GM21723 (cell line): ENCODE data around the gene CEP44.
"Not testable (repeated sequence)": the region's sequence is repeated elsewhere in the genome, so short reads cannot be mapped to it uniquely, and the experiment has no call there.

Experiments used
- ATAC-seq: cut with Tn5 transposase; IDR thresholded peaks from one replicate; pipeline ENCODE4 v1.9.1; 2021; ENCODE audit warnings: mild to moderate bottlenecking, moderate library complexity; ENCODE audit not compliant: unreplicated experiment

The CEP44 gene

DNA sequence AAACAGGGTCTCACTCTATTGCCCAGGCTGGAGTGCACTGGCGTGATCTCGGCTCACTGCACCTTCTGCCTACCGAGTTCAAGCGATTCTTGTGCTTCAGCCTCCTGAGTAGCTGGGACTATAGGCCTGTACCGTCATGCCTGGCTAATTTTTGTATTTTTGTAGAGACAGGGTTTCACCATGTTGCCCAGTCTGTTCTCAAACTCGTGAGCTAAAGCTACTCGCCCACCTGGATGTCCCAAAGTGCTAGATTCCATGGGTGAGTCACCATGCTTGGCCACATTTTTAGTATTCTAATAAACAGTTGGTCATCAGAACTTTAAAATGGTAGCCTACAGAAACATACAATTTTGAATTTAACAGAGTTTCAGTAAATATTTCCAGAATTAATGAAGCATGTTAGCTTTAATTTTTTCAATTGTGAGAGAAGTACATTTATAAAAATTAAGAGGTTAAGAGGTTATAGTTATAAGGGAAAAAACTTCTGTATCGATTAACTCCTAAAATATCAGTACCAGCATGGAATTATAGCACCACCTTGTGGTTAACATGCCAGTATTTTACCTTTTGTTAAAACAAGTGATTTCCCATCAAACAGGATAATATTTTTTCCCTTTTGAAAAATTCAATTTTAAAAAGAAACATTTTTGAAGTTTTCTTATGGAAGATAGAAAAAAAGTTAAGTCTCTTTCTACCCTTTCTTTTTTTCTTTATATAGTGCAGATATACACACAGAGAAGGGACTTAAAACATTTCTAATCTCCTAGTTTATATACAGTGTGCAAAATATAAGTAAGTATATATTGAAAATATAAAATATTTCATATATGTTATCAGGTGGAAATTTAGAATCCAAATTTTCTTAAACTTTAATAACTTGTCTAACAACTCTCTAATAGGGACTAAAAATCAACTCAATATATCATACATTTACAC is 35.4 kb downstream of the CEP44 start:
- ATAC-seq = peak; percentile 47

GRCh38 chr4:174320494-174321199 is 36.9 kb downstream of the CEP44 start:
- no peak for ATAC-seq

DNA sequence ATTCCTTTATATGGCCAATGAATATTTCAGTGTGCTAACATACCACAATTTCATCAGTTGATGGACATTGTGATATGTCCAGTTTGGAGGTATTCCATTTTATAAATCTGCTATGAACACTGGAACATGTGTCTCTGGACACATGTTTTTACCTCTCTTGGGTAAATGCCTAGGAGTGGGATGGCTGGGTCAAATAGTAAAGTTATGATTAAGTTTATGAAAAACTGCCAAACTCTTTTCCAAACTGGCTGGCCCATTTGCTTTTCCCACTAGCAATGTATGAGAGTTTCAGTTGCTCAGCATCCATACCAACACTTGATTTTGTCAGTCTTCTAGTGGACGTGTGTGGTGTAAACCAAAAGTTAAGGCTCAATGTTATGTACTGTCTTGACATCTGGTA is 40.5 kb downstream of the CEP44 start:
- ATAC-seq = no peak

- no peak for ATAC-seq
These were observed 41.0 kb downstream of the CEP44 start for GRCh38 chr4:174324725-174325124.

GRCh38 chr4:174332741-174333493 is 49.2 kb downstream of the CEP44 start:
- no peak for ATAC-seq

GRCh38 chr4:174334628-174335027 is 50.9 kb downstream of the CEP44 start:
- peak; percentile 99 for ATAC-seq

DNA sequence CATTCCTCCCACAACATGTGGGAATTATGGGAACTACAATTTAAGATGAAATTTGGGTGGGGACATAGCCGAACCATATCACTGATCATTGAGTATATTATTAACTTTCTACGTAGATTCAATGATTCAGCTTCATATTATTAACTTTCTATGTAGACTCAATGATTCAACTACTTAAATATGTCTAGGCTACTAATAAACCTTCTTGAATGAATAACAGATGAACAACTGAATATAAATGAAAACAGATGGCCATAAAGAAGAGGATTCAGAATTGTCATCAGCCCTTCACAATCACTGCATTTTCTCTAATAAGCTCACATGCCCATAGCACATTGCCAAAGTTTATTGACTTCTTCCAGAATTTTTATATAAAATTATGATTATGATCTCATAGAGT is 57.0 kb downstream of the CEP44 start:
- ATAC-seq = no peak

GRCh38 chr4:174349156-174349555 is 65.4 kb downstream of the CEP44 start:
- no peak for ATAC-seq

- no peak for ATAC-seq
These were observed 68.5 kb downstream of the CEP44 start for GRCh38 chr4:174352061-174352819.

DNA sequence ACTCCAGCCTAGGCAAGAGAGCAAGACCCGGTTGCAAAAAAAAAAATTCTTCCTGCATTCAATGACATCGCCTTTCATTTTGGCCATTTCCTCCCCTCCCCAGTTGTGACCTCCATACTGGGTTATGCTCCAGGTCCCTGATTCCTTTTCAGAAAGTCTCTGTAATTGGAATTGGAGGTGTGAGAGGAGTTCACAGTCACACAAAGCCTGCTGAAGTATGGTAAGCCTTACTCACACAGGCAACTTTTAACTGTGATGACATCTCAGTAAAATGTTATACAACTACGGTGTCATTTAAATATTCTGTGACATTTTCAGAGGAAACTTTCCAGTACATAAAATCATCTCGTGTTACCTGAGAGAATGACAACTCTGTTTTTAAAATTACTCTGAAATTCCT is 73.6 kb downstream of the CEP44 start:
- no peak for ATAC-seq

DNA sequence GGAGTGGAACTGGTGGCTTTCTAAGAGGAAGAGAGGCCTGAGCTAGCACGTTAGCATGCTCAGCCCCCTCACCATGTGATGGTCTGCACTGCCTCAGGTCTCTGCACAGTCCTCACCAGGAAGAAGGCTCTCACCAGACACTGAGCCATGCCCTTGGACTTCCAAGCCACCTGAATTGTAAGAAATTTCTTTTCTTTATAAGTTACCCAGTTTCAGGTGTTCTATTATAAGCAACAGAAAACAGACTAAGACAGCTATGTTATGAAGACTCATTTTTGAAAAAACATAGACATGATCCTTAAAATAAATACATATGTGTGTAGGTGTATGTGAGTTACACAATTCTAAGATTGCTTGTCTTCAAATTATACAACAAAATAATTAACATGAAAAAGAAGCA is 74.7 kb downstream of the CEP44 start:
- ATAC-seq = peak; percentile 63

DNA sequence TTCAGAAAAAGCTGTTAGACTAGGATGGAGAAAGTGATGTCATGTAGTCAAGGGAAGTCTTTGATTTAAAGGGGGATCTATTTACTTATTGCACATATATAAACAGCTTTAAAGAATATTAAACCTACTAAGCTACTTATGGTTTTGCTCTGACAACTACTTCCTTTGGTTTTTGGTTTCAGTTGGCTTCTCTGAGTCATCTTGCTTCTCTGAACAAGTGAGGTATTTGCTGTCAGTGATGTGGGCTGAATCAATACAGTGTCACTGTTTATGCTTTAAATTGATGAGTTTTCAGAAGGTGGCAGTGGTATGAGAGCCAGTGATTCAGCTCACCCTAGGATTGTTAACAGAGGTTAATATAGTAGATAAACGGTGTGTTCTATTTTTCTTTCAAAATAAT is 75.1 kb downstream of the CEP44 start:
- ATAC-seq = peak; percentile 99

DNA sequence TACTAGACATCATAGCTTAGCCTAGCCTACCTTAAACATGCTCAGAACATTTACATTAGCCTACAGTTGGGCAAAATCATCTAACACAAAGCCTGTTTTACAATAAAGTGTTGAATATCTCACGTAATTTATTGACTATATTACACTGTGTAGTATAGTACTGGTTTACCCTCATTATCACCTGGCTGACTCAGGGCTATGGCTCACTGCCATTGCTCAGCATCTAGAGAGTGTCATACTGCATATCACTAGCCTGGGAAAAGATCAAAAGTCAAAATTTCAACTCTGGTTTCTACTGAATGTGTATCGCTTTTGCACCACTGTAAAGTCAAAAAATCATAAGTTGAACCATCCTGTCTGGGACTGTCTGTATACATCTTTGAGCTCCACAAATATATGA is 78.6 kb downstream of the CEP44 start:
- no peak for ATAC-seq

DNA sequence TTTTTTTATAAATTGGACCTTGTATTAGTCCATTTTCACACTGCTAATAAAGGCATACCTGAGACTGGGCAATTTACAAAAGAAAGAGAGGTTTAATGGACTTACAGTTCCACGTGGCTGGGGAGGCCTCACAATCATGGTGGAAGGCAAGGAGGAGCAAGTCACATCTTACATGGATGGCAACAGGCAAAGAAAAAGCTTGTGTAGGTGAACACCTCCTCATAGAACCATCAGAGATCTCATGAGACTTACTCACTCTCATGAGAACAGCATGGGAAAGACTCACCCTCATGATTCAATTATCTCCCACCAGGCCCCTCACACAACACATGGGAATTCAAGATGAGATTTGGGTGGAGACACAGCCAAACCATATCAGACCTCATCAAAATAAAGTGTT is 80.1 kb downstream of the CEP44 start:
- not testable (repeated sequence) for ATAC-seq

DNA sequence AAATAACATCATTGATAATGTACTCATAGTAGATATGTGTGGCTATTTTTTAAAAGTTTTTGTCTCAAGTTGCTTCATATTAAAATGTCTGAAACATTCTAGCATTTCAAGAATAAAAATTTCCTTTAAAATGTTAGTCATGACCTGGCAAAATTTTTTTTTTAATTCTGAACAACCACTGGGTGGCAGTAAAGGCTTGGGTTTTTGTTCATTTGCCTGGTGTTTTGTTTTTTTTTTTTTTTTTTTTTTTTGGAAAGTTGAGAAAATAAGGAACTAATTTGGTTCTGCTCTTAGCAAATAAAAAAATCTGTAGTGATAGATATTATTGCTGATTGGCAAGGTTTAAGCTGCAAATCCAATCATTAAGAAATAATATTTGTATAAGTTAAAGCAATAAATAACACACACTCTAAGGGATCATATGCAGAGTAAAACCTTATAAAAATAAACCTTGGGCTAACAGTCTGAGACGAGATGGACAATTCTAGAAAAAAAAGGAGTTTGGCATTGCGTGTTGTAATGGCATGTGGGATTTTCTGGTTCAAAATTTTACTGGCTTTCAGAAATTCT is 81.4 kb downstream of the CEP44 start:
- no peak for ATAC-seq

DNA sequence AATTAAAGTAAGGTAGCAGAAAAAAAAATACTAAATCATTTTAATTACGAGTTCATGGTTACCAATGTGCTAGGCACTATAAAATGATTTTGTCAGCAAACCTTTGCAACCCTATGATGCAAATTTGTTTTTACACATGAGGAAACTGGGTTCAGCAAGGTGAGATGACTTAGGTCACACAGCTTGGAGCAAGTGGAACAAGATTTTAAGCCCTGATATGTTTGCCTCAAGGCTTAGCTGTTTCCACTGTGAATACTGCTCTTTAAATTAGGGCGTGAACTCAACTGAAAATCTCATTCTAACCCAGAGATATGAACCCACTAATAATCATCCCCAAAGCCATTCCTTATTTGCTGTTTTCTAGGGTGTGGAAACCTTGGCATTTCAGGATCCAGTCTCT is 86.3 kb downstream of the CEP44 start:
- no peak for ATAC-seq

DNA sequence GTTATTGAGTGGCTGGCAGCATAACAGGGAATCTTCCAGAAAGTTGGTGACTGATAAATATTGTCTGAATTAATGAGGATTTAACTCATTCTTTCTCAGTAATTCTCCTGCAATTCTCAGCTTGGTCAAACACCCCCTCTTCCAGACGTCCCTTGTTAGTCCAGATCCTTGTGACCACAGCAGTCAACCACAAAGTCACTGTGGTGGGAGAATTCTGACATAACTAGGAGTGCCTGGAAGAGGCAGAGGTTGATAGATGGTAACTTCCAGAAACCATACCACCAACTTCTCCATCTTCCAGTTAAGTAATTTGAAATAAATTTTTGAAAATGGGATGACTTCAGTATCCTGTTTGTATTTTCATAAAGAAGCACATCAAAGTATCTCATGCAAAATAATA is 90.1 kb downstream of the CEP44 start:
- no peak for ATAC-seq

DNA sequence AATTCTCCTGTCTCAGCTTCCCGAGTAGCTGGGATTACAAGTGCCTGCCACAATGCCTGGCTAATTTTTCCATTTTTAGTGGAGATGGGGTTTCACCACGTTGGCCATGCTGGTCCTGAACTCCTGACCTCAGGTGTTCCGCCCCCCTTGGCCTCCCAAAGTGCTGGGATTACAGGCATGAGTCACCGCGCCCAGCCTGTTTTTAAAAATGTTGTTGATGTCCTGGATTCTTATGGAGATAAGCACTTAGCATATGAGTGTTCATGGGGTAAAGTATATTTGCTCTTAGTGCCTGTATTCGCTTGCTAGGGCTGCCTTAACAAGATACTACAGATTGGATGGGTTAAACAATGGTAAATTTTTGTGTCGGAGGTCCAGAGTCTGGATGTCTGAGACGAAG is 91.7 kb downstream of the CEP44 start:
- no peak for ATAC-seq

DNA sequence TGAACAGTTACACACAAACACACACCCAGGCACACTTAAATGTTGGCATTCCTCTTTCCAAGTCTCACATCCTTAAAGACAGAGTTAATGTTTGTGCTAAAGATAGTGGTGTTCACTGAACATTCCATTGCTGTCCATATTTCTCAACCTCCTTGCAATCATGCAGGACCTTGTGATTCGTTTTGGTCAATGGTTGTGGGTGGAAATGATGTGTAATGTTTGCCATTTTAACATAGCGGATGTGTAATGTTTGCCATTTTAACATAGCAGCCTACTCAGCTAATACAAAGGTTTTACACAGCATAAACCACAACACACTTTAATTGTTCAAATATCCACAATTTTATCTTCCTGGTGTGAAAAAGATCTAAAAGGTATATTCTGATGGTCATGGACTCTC is 93.9 kb downstream of the CEP44 start:
- ATAC-seq = no peak

GRCh38 chr4:174378951-174379350 is 95.2 kb downstream of the CEP44 start:
- ATAC-seq = no peak
